ENCODE data around the gene SUSD2.

SUSD2 gene

DNA sequence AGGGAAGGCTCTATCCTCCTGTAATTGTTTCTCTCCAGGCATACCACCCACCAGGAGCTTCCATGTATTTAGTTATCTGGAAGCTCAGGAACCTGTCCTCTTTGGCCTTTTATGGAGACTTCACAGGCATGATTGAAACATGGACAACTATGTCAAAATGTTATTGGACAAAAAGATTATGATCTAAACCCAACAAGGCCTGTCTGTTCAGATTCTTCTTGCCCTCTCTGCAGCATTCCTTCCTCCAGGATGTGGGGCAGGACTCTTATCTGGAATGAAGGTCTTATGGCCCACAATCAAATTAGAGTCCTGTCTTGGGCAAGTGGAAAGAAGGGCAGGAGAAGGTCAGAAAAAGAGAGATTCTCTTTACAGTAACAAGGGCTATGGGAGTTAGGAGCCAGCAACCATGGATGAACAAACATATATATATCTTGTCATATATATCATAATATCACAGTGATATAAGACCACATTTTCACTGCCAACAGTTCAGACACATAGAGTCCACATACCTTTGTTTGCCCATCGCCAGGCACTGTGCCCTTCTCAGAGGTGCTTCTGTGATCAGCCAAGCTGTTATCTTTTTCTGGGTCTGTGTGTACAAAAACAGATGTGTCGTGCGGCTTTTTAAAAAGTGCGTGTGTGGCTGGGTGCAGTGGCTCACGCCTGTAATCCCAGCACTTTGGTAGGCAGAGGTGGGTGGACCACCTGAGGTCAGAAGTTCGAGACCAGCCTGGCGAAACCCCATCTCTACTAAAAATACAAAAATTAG is 42.5 kb upstream of the SUSD2 start:
- ChIA-PET CTCF (no interaction called here), POLR2A (no interaction called here)
- TF ChIP-seq, protein P1, sequence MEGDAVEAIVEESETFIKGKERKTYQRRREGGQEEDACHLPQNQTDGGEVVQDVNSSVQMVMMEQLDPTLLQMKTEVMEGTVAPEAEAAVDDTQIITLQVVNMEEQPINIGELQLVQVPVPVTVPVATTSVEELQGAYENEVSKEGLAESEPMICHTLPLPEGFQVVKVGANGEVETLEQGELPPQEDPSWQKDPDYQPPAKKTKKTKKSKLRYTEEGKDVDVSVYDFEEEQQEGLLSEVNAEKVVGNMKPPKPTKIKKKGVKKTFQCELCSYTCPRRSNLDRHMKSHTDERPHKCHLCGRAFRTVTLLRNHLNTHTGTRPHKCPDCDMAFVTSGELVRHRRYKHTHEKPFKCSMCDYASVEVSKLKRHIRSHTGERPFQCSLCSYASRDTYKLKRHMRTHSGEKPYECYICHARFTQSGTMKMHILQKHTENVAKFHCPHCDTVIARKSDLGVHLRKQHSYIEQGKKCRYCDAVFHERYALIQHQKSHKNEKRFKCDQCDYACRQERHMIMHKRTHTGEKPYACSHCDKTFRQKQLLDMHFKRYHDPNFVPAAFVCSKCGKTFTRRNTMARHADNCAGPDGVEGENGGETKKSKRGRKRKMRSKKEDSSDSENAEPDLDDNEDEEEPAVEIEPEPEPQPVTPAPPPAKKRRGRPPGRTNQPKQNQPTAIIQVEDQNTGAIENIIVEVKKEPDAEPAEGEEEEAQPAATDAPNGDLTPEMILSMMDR (IDR thresholded peaks at IDR 0.05; ENCODE audit: control extremely low read depth, extremely low read depth, low read depth, missing control alignments), result no peak
- DNase-seq (ENCODE audit: extremely low spot score), result no peak

DNA sequence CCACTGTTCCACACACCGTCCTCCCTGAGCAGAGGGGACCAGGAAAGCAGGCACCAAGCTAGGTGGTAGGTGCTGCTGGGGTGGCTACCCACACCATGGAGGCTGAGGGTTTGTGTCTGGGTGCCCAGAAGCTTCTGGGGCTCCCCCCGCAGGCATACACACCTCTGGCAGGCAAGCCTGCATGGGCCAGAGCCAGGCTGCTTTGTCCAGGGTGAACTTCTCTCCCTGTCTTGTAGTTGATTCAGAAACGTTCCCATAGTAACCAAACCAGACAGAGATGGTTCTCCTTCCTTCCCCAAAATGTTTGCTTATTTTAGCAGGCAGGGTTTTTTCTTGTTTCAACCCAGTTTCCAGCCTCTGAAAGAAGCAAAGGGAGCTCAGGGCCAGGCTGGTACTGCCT is 40.9 kb upstream of the SUSD2 start:
- ChIA-PET POLR2A (no interaction called here), CTCF (interaction anchor here (0.9 to 8.4 kb wide), 4 partner anchors 9 to 15 kb away, joined by 3 to 74 read pairs (median 6); no protein-coding TSS in a partner anchor)
- TF ChIP-seq, protein P1 (IDR thresholded peaks at IDR 0.05; ENCODE audit: control extremely low read depth, extremely low read depth, low read depth, missing control alignments), result no peak
- DNase-seq (ENCODE audit: extremely low spot score), result peak; percentile 35

DNA sequence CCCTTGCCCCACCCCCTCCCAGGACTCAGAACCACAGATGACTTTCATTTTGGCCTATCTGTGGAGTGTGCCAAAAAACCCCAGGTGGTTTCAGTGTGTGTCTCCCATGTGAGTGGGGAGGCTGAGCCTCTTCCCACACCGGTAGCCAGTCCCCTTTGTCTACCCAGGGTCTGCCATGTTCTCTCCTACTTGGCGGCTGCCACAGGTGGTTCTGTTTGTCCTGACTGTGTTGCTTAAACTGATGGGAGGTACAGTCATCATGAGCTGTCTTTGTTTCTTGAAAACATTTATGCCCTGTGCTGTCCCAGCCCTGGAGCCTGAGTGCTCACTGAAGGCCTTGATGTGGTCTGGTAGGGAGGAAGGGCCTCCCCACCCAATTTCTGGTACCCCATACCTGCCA is 39.7 kb upstream of the SUSD2 start:
- ChIA-PET CTCF (interaction anchor here (3.0 to 8.4 kb wide), 2 partner anchors 12 to 14 kb away, joined by 9 to 74 read pairs; no protein-coding TSS in a partner anchor), POLR2A (no interaction called here)
- peak; percentile 61 for DNase-seq (ENCODE audit: extremely low spot score)
- TF ChIP-seq, protein P1 (IDR thresholded peaks at IDR 0.05; ENCODE audit: control extremely low read depth, extremely low read depth, low read depth, missing control alignments), result no peak

DNA sequence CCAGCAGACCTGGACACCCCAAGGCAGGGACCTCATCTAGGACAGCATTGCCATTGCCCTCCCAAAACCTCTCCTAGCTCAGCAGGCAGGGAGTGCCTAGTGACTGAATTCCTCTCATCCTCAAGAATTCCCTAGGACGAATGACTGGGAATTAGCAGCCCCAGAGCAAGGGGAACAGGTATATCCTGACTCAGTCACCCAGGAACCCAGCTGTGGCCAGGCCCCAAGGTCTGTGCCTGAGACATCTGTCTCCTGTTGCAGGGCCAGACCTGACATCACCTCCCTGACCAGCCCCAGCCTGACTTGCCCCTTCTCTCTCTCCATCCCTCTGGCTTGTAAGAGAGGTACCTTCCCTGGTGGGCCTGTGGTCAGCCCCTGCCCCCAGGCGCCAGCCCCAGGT is 39.0 kb upstream of the SUSD2 start:
- CTCF ChIA-PET, result interaction anchor here (3.0 to 8.4 kb wide), 2 partner anchors 12 to 14 kb away, joined by 9 to 74 read pairs; no protein-coding TSS in a partner anchor
- TF ChIP-seq, protein P1 (IDR thresholded peaks at IDR 0.05; ENCODE audit: control extremely low read depth, extremely low read depth, low read depth, missing control alignments), result no peak
- no peak for DNase-seq (ENCODE audit: extremely low spot score)
- POLR2A ChIA-PET, result no interaction called here

DNA sequence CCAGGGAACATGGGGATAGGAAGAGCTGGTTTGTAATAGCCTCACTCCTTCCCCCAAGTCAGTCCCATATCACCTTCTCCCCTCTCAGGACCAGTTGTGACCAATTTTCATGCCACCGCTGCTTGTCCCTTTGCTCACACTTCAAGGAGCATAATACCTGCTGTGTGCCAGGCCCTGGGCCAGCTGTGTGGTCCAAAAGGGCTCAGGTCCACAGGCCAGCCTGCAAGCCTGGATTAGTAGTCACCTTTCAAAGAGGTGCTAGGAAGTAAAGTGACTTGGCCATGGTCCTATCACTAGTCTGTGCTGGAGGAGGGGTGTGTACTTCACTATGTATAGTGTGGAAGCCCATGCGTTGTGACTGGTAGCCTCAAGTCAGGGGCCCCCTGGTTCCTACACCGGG is 38.5 kb upstream of the SUSD2 start:
- TF ChIP-seq, protein P1 (IDR thresholded peaks at IDR 0.05; ENCODE audit: control extremely low read depth, extremely low read depth, low read depth, missing control alignments), result no peak
- POLR2A ChIA-PET, result no interaction called here
- CTCF ChIA-PET, result interaction anchor here (3.0 to 8.4 kb wide), 2 partner anchors 13 kb away, joined by 9 to 74 read pairs; no protein-coding TSS in a partner anchor
- no peak for DNase-seq (ENCODE audit: extremely low spot score)

DNA sequence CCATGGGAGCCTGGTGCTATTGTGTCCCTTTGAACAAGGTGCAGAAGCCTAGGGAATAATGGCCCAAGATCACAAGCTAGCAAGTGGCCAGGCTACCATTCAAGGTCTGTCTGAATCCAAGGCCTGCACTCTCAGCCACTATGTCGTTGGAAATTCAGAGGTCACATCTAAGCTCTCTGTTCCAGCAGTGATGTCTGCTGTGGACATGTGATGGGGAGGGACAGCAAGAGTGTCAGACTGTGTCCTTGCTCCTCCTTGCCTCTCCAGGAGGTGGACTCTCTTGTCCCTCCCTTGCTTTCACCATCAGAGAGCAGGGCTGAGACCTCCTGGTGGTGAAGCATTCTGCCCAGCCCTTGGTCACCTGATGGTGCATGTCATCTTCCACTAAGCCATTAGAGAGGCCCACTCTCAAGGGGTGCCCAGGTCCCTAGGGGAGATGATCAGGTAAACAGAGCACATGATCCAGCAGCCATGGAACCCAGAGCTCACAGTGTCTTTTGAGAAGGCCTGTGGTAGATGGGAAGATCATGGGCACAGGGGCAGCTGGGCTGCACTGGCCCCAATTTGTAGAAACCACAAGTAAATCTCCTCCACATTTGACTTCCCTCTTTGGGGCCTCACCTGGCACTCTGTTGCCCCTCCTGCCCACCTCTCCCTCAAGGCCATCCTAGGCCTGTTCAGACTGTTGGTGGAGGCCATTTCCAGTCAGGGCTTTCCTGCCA is 37.1 kb upstream of the SUSD2 start:
- TF ChIP-seq, protein P1 (IDR thresholded peaks at IDR 0.05; ENCODE audit: control extremely low read depth, extremely low read depth, low read depth, missing control alignments), result no peak
- ChIA-PET CTCF (interaction anchor here (1.6 to 8.4 kb wide), 2 partner anchors 8 to 12 kb away, joined by 4 to 74 read pairs; no protein-coding TSS in a partner anchor), POLR2A (no interaction called here)

More for the DNA sequence above, 37.1 kb upstream of the SUSD2 start:
- DNase-seq (ENCODE audit: extremely low spot score), result no peak
